GM10248 (cell line): Measurements from ENCODE around the gene FARS2.

Source experiments
- CTCF ChIA-PET: fragments of 300-600 bp; sonication (Branson Sonifier 250); formaldehyde crosslinking; extraction: SDS; loops from one replicate; lab custom pipeline; 2021; ENCODE audit warnings: antibody characterized with exemption; lab: Yijun Ruan, JAX
- POLR2A ChIA-PET: fragments of 350-650 bp; sonication (Branson Sonifier 250); formaldehyde crosslinking; extraction: SDS; loops from one replicate; lab custom pipeline; 2020; ENCODE audit warnings: antibody characterized with exemption; lab: Yijun Ruan, JAX
- DNase-seq: peaks from one replicate; pipeline ENCODE4 v3.0.0; 2012; ENCODE audit errors: extremely low spot score
- TF ChIP-seq, protein P1 (sequence below): IDR thresholded peaks from 2 replicates; pipeline ENCODE4 v1.5.1; 2012; ENCODE audit warnings: mild to moderate bottlenecking, low read depth; ENCODE audit errors: extremely low read depth, missing control alignments, control extremely low read depth

Gene FARS2

DNA sequence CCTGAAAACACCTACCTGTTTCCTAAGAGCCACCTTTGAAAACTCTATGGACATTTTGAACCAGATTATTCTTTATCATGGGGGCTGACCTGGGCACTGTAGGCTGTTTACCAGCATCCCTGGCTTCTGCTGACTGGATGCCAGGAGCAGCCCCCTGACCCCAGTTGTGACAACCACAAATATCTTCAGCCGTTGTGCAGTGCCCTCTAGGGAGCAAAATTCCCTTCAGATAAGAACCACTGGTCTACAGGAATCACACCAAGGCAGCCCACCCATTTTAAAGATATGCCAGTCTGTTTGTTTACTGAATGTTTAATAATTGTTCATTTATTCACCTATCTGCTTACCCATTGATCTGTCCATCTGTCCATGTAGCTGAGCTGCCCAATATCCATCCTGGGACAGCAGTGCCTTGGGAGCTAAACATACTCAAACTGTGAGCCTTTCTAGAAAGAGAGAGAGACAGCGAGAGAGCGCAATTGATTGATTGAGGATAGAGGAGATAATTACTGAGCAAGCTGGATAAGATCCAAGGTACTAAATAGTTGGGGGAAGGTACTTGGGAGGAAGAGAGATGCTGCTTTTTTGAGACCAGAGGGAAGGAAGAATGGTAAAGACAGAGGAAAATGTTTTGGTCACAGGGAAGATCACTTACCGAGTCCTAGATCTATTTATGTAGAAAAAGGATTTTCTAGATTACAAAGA, 468.7 kb downstream of the FARS2 start:
- POLR2A ChIA-PET: interaction anchor here (0.5 kb wide), 1 partner anchor 383 kb away, joined by 5 read pairs; no protein-coding TSS in a partner anchor
- no peak for DNase-seq
- CTCF ChIA-PET: interaction anchor here (1.3 to 1.6 kb wide), 2 partner anchors 23 to 259 kb away, joined by 3 read pairs; no protein-coding TSS in a partner anchor
- TF ChIP-seq, protein P1, sequence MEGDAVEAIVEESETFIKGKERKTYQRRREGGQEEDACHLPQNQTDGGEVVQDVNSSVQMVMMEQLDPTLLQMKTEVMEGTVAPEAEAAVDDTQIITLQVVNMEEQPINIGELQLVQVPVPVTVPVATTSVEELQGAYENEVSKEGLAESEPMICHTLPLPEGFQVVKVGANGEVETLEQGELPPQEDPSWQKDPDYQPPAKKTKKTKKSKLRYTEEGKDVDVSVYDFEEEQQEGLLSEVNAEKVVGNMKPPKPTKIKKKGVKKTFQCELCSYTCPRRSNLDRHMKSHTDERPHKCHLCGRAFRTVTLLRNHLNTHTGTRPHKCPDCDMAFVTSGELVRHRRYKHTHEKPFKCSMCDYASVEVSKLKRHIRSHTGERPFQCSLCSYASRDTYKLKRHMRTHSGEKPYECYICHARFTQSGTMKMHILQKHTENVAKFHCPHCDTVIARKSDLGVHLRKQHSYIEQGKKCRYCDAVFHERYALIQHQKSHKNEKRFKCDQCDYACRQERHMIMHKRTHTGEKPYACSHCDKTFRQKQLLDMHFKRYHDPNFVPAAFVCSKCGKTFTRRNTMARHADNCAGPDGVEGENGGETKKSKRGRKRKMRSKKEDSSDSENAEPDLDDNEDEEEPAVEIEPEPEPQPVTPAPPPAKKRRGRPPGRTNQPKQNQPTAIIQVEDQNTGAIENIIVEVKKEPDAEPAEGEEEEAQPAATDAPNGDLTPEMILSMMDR: no peak

DNA sequence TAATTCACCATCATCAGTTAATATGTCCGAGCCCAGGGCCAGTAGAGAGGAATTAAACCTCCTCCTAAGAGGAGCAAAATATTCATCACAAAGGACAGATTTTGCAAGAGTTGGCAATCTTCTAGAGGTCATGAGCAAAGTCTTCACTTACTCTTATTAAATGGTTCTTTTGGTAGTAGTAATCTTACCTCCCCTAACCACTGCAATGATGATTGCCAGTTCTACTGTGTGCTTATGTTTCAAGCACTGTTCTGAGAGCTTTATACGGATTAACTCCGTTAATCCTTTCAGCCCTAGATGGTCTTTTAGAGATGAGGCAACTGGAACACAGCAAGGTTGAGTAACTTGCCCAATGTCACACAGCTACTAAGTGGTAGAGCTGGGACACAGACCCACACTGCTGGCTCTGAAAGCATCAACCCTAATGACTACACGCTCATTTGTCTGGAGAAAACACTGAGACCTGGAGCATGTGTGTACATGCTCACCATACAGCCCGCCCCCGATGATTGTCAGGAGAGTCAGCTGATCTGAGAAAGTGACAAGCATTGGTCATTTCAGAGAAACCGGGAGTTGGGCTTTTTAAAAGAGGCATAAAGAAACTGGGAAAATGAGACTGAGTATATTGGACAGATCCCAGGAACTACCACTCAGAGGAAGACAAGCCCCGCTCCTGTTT, 469.4 kb downstream of the FARS2 start:
- DNase-seq: no peak
- ChIA-PET CTCF (interaction anchor here (1.3 kb wide), 1 partner anchor 259 kb away, joined by 3 read pairs; no protein-coding TSS in a partner anchor), POLR2A (interaction anchor here (0.5 kb wide), 1 partner anchor 384 kb away, joined by 5 read pairs; no protein-coding TSS in a partner anchor)
- TF ChIP-seq, protein P1: no peak

DNA sequence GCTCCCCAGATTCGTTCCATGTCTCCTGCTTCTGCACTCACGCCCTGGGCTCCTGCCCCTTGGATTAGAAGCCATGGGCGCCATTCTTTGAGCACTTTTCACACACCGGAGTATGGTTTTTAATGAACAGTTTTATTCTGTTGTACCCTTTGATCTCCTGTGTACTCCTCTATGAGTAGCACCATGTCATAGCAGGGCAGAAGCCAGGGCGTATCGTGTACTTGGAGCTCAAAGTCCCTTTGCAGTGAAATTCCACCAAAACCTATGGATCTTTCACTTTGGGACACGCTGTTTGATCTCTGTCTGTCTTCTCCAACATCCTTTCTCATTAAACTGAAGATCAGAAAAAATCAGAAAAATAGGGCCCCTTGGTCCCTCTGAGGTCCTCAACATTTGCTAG, 470.1 kb downstream of the FARS2 start:
- CTCF ChIA-PET: interaction anchor here (1.1 kb wide), 1 partner anchor 12 kb away, joined by 3 read pairs; no protein-coding TSS in a partner anchor
- POLR2A ChIA-PET: no interaction called here
- TF ChIP-seq, protein P1: no peak
- no peak for DNase-seq

DNA sequence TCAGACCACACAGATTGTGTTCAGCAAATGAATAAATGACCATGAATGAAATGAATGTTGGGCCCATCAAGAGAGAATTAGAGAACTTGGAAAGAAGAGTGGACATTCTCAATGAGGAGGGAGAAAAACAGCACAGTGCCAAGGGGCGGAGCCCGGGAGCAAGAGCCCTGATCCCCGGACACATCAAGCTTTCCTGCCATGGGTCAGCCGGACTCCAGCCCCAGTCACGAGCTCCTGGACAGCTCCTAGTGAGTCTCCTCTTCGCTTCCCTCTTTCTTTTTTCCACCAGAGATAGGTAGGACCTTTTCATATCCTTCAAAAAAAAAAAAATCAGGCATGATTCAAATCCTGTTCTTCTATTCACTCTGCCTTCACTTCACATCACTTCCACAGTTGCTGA, 471.2 kb downstream of the FARS2 start:
- ChIA-PET POLR2A (no interaction called here), CTCF (no interaction called here)
- TF ChIP-seq, protein P1: no peak
- no peak for DNase-seq

DNA sequence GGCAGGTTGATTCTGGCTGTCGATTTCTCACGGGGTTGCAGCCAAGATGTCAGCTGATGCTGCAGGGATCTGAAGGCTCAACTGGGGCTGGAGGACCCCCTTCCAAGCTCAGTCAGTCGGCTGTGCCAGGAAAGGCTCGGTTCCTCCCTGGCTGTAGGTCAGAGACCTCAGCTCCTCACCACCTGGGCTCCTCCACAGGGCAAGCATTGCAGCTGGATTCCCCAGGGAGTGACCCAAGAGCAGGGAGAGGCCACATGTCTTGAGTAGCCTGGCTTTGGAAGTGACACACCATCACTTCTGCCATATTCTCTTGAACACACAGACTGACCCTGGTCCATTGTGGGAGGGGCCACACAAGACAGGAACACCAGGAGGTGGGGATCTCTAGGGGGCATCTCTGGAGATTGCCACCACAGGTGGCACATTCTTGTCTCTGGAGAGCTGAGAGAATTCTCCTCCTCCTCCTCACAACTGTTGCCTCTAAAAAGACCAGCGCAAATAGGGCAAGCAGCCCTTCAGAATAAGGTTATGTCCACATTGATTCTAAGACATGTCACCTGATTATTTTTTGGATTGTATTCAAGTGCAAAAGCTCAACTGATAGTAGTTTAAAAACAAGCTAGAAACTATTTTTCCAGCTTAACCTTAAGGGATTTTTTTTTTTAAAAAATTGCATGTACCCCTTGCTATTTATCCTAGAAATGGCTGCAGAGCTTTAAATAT, 474.9 kb downstream of the FARS2 start:
- POLR2A ChIA-PET: no interaction called here

DNA sequence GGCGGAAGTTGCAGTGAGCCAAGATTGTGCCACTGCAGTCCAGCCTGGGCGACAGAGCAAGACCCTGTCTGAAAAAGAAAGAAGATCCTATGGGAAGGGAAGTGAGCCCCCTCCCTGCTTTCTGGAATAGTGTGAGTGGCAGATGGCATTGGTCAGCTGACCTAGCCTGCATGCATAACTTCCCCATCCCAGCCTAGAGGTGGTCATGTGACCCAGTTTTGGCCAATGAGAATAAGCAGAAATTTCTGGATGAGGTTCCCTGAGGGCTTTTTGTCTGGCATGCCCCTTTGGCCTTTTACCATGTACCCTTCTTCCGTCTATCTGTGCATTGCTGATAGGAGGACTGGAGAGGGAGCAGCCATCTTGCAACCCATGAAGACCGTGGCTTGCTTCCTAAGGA, 476.1 kb downstream of the FARS2 start:
- TF ChIP-seq, protein P1: no peak
- ChIA-PET CTCF (interaction anchor here (1.2 to 2.4 kb wide), 3 partner anchors 9 to 14 kb away, joined by 3 to 6 read pairs (median 5); no protein-coding TSS in a partner anchor), POLR2A (no interaction called here)
- no peak for DNase-seq

More for the DNA sequence above, 474.9 kb downstream of the FARS2 start:
- DNase-seq: no peak
- TF ChIP-seq, protein P1: no peak
- CTCF ChIA-PET: interaction anchor here (1.4 to 2.4 kb wide), 3 partner anchors 8 to 13 kb away, joined by 4 to 6 read pairs (median 6); no protein-coding TSS in a partner anchor
